ENCODE data around the gene SSBP3. TPM values are rescaled to one million over a fixed set of nuclear protein-coding genes. Genes with fewer than 3 reads are reported as not detected.
A peak's percentile ranks its signal among the peaks of the same experiment; 100 is the strongest.

SSBP3 gene
- total RNA-seq, 1 donor from 2014 or later, result 7.8 TPM

DNA sequence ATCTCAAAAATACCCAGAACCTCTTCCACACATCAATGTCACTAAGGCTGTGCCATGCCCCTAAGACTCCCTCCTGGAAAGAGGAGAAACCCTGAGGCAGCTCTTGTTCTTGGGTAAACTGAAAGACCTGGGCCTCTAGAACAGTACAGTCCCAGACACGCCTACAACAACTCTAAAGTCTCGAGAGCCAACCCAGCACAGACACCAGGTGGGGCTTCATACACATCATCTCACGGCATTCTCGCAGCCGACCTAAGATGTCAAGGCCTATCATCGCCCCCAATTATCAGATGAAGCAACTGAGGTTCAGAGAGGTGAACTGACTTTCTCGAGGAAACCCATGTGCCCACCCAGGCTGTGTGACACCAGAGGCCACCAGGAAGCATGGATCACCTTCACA, 135.7 kb downstream of the SSBP3 start:
- TF ChIP-seq, protein P1, sequence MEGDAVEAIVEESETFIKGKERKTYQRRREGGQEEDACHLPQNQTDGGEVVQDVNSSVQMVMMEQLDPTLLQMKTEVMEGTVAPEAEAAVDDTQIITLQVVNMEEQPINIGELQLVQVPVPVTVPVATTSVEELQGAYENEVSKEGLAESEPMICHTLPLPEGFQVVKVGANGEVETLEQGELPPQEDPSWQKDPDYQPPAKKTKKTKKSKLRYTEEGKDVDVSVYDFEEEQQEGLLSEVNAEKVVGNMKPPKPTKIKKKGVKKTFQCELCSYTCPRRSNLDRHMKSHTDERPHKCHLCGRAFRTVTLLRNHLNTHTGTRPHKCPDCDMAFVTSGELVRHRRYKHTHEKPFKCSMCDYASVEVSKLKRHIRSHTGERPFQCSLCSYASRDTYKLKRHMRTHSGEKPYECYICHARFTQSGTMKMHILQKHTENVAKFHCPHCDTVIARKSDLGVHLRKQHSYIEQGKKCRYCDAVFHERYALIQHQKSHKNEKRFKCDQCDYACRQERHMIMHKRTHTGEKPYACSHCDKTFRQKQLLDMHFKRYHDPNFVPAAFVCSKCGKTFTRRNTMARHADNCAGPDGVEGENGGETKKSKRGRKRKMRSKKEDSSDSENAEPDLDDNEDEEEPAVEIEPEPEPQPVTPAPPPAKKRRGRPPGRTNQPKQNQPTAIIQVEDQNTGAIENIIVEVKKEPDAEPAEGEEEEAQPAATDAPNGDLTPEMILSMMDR (conservative IDR thresholded peaks at IDR 0.05; ENCODE audit: low read depth, low read length), result no peak
- DNase-seq (ENCODE audit: low read depth), result no peak
- H3K4me3 ChIP-seq (ENCODE audit: low read depth, low read length), result no peak overlapping the region

- TF ChIP-seq, protein P1 (conservative IDR thresholded peaks at IDR 0.05; ENCODE audit: low read depth, low read length), result no peak
- H3K4me3 ChIP-seq (ENCODE audit: low read depth, low read length), result no peak overlapping the region
- no peak for DNase-seq (ENCODE audit: low read depth)
These were observed 137.4 kb downstream of the SSBP3 start for GRCh38 chr1:54268762-54269297.

GRCh38 chr1:54267815-54268761, 138.1 kb downstream of the SSBP3 start:
- TF ChIP-seq, protein P1 (conservative IDR thresholded peaks at IDR 0.05; ENCODE audit: low read depth, low read length), result no peak
- DNase-seq (ENCODE audit: low read depth), result no peak
- H3K4me3 ChIP-seq (ENCODE audit: low read depth, low read length), result no peak overlapping the region

DNA sequence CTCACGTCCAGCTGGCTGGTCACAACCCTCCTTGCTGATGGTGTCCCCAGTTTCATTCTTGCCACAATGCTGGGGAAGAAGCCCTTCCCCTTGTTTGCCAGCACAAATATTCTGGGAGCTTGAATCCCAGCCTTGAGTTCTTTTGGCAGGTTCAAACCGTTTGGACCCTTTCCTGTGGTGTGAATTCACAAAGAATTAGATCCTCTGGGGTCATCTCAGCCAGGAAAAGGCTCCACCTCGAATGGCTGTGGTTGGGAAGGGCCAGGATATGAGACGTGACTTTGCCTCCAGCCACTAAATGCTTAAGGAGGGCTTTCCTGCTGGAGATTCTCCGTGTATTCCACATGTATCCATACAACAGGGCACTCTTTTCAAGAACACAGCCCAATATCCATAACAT, 139.3 kb downstream of the SSBP3 start:
- TF ChIP-seq, protein P1 (conservative IDR thresholded peaks at IDR 0.05; ENCODE audit: low read depth, low read length), result no peak
- H3K4me3 ChIP-seq (ENCODE audit: low read depth, low read length), result no peak overlapping the region
- no peak for DNase-seq (ENCODE audit: low read depth)

- TF ChIP-seq, protein P1 (conservative IDR thresholded peaks at IDR 0.05; ENCODE audit: low read depth, low read length), result no peak
- no peak overlapping the region for H3K4me3 ChIP-seq (ENCODE audit: low read depth, low read length)
- DNase-seq (ENCODE audit: low read depth), result no peak
These were observed 140.0 kb downstream of the SSBP3 start for GRCh38 chr1:54266195-54266594.

GRCh38 chr1:54265659-54266058, 140.5 kb downstream of the SSBP3 start:
- no peak for DNase-seq (ENCODE audit: low read depth)
- no peak overlapping the region for H3K4me3 ChIP-seq (ENCODE audit: low read depth, low read length)
- TF ChIP-seq, protein P1 (conservative IDR thresholded peaks at IDR 0.05; ENCODE audit: low read depth, low read length), result peak; percentile 5

Measured in epithelial cell of proximal tubule (primary cell).